NCI-H748 treated with DMSO at 0.1 percent for 48 hours (cell line): ENCODE data around the gene SLC15A1.
"Not testable (repeated sequence)": the region's sequence is repeated elsewhere in the genome, so short reads cannot be mapped to it uniquely, and the experiment has no call there.

Experiments used
- DNase-seq: peaks from one replicate; lab custom pipeline; 2025; lab: John Stamatoyannopoulos, UW

The SLC15A1 gene

GRCh38 chr13:98781045-98781444, 28.6 kb upstream of the SLC15A1 start:
- DNase-seq = no peak

- no peak for DNase-seq
Observed at GRCh38 chr13:98780451-98780850, 28.0 kb upstream of the SLC15A1 start.

GRCh38 chr13:98779695-98780094, 27.2 kb upstream of the SLC15A1 start:
- no peak for DNase-seq

- DNase-seq = no peak
Observed at GRCh38 chr13:98778749-98779148, 26.3 kb upstream of the SLC15A1 start.

GRCh38 chr13:98776644-98777043, 24.2 kb upstream of the SLC15A1 start:
- no peak for DNase-seq

DNA sequence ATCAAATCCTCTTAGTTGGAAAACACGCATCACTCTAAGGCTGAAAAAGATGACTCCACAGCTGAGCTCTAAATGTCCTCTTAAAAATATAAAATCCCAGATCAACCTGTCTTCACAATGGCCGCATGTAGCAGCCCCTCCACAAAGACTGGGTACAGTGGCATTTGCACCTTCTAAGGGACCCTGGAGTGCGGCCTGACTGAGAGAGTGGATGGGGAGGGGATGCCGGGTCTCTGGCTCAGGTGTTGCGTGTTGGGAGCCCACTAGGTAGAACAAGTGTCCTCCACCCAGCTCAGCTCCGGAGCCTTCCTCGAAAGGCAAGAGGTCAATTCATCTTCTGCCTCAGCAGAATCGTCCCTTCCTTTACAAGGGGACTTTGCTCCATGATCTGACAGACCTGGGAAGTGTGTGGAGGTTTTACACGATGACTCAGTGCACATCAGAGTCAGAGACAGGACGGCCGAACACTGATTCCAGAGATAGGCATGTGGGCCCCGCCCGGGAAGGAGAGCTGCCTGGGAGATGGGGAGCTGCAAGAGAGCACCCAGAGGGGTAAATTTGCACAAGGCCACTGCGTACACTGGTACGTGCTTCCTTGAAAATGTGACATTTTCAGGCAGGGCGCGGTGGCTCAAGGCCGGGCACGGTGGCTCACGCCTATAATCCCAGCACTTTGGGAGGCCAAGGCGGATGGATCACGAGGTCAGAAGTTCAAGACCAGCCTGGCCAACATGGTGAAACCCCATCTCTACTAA, 23.5 kb upstream of the SLC15A1 start:
- DNase-seq = no peak

DNA sequence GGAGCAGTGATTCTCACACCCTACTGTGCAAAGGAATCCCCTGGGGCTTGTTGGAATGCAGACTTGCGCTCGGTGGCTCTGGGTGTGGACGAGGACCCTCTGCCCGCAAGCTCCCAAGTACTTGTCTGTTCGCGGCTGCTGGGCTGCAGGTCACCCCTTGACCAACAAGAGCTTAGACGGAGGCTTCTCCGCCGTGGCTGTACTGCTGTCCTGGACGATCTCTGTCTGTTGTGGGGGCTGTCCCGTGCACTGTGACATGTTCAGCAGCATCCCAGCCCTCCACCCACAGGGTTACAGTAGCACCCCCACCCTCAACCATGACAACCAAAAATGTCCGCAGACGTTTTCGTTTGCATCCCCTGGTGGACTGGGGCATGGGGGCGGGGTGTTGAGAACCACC, 22.9 kb upstream of the SLC15A1 start:
- DNase-seq = no peak

- no peak for DNase-seq
Observed at GRCh38 chr13:98774776-98775175, 22.3 kb upstream of the SLC15A1 start.

DNA sequence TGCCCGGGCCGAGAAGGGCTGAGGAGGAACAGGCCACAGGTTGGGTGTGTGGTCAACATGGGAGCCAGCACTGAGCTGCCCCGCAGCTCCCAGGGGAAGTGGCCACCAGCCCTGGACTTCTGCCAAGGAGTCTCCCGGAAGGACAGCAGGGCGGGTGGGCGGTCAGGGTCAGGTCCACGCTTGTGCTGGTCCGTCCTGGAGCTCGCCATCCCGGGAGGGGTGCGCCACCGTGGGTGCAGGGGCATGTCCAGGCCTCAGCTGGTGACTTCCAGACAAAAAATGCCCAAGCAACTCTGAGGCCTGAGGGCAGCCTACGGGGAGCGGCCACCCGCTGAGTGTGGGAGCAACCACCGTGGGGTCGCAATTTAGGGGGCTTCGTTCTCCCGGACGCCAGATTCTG, 21.4 kb upstream of the SLC15A1 start:
- DNase-seq = no peak

DNA sequence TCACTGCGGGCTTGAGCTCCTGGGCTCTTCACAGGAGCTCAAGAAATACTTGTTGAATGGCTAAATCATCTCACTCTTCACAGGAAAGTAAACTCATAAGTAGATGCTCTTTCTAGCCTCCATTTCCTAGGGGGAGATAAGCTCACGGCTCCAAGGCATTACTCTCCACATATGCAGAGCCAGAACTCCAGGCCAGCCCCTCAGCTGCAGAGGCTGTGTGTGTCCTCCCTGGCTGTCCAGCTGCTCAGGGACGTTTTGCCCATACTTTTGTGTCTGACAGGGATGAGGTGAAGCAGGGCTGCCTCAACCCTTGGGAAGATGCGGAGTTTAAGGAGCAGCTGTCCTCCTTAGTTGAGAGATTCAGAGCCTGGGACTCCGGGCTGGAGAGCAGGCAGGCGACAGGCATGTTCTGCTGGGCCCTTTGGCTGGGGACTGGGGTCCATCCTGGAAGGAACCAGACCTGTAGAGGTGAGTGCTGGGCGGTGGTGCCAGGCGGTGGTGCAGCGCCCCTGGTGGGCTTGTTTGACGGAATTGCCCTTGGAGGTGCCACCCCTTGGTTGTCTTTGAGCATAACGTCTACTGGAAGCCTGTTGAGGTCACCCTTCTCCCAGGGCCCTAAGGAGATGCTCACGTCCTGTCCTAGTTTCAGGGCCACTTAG, 20.5 kb upstream of the SLC15A1 start:
- DNase-seq = no peak

DNA sequence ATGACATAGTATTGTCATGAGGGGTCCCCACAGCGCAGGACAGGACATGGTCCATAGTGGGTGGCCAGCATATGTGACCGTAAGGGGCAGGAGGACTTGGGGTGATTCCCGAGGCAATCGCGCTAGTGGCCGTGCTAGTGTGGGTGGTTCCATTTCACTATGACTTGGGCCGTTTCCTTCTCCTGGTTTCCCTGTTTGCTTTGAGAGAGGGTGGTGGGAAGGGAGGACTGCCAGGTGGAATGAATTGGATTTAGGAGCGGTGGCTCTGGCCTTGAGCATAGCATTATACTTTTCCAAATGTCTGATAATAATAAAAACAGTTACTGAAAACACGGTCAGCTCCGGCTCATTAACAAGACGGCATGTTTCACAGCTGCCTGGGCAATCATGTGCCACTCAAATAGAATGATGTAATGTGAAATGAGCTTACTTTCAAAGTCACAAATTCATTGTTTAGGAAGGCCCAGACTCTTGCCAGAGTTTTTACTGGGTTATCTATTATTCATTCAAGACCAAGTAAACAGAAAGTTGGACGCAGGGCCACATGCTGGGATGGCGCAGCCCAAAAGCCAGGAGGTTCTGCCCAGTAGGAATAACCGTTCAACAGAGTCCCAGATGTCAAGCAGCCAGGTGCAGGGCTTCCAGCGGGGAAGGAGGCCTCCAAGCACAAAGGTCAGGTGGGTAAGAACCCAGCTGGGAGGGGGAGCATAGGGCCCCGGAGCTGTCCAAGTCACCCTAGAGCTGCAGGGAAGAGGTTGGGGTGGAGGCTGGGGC, 19.6 kb upstream of the SLC15A1 start:
- no peak for DNase-seq

DNA sequence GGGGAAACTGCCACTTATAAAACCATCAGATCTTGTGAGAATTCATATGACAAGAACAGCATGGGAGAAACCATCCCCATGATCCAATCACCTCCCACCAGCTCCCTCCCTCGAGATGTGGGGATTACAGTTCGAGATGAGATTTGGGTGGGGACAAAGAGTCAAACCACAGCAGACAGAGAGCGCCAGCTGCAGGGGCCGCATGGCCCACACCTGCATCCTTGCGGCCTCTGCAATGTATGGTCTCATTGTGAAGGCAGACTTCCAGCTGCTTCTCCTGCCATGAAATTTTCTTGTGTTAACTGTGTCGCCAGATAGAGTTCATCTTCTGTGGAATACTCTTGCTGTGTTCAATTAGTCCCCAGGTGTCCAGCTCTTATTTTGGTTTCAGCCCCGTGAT, 17.3 kb upstream of the SLC15A1 start:
- no peak for DNase-seq

GRCh38 chr13:98768522-98768921, 16.1 kb upstream of the SLC15A1 start:
- DNase-seq = no peak

GRCh38 chr13:98766697-98767096, 14.2 kb upstream of the SLC15A1 start:
- DNase-seq = no peak

DNA sequence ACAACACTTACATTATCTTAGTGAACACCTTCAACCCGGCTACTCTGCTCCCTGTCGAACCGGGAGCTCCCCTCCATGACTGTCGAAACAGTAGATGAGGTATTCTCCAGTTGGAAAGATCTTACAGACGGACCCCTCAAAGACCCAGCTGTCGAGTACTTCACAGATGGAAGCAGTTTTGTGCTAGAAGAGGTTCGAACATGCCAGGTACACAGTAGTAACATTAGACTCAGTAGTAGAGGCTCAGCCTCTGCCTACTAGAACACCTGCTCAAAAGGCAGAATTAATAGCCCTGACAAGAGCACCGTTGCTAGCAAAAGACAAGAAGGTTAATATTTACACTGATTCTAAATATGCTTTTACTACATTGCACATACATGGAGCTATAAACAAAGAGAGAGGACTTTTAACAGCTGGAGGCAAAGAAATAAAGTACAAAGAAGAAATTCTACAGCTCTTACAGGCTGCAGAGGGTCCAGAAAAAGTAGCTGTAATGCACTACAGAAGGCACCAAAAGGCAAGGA, 13.6 kb upstream of the SLC15A1 start:
- no peak for DNase-seq

DNA sequence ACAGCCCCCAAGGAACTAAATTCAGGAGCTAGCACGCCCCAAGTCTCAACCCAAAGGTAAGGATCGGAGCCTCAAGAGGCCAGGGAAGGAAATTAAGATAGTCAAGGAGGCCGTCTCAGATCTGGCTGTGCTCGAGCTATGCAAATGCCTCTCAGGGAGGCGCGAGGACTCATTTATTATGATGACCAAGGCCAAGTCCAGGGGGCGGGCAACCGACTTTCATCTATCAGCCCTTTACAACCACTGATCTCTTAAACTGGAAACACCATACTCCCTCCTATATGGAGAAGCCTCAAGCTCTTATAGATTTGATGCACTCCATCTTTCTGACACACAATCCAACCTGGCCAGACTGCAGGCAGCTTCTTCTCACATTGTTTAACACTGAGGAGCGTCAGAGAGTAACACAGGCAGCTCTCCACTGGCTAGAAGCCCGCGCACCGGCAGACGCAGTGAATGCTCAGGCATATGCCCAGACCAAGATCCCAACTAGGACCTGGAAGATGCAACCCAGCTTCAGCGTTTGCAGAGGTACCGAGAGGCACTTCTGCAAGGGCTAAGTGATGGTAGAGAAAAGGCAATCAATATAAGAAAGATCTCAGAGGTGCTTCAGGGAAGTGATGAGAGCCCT, 9.6 kb upstream of the SLC15A1 start:
- no peak for DNase-seq

GRCh38 chr13:98761126-98761985, 8.9 kb upstream of the SLC15A1 start:
- no peak for DNase-seq

- DNase-seq = no peak
Observed at GRCh38 chr13:98755729-98756128, 3.3 kb upstream of the SLC15A1 start.

GRCh38 chr13:98755116-98755515, 2.6 kb upstream of the SLC15A1 start:
- no peak for DNase-seq

GRCh38 chr13:98754468-98754867, 2.0 kb upstream of the SLC15A1 start:
- DNase-seq = not testable (repeated sequence)

- no peak for DNase-seq
Observed at GRCh38 chr13:98751861-98752466, 508 bp downstream of the SLC15A1 start.
